ENCODE data around the gene EMILIN2.
"Not testable (repeated sequence)": the region's sequence is repeated elsewhere in the genome, so short reads cannot be mapped to it uniquely, and the experiment has no call there.

DNA sequence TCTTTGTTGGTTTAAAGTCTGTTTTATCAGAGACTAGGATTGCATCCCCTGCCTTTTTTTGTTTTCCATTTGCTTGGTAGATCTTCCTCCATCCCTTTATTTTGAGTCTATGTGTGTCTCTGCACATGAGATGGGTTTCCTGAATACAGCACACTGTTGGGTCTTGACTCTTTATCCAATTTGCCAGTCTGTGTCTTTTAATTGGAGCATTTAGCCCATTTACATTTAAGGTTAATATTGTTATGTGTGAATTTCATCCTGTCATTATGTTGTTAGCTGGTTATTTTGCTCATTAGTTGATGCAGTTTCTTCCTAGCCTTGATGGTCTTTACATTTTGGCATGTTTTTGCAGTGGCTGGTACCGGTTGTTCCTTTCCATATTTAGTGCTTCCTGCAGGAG is 17.2 kb downstream of the EMILIN2 start:
- TF ChIP-seq, protein P1, sequence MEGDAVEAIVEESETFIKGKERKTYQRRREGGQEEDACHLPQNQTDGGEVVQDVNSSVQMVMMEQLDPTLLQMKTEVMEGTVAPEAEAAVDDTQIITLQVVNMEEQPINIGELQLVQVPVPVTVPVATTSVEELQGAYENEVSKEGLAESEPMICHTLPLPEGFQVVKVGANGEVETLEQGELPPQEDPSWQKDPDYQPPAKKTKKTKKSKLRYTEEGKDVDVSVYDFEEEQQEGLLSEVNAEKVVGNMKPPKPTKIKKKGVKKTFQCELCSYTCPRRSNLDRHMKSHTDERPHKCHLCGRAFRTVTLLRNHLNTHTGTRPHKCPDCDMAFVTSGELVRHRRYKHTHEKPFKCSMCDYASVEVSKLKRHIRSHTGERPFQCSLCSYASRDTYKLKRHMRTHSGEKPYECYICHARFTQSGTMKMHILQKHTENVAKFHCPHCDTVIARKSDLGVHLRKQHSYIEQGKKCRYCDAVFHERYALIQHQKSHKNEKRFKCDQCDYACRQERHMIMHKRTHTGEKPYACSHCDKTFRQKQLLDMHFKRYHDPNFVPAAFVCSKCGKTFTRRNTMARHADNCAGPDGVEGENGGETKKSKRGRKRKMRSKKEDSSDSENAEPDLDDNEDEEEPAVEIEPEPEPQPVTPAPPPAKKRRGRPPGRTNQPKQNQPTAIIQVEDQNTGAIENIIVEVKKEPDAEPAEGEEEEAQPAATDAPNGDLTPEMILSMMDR (conservative IDR thresholded peaks at IDR 0.05; ENCODE audit: low read length): not testable (repeated sequence)
- TF ChIP-seq EZH2phosphoT487 (IDR thresholded peaks at IDR 0.05; ENCODE audit: borderline replicate concordance, low read depth, low read length): not testable (repeated sequence)
